ENCODE data around the gene DCLRE1A.

DCLRE1A gene

DNA sequence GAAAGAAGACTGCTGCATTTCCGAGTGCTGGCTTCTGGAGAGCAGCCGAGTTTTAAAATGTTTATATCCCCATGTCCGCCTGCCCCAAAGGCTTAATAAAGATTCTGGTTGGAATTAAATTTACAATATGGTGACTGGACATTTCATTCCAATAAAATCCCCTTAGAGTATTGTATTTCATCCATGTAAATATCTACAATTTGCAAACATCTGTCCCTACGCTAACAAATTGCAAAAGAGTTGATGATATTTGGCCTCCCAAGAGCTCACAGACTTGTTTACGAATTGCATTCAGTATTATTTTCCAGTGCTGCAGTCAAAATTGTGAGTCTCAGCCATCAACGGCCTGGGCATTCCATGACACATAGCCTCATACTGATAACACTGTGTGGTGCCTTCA is 52.3 kb downstream of the DCLRE1A start:
- TF ChIP-seq, protein P1, sequence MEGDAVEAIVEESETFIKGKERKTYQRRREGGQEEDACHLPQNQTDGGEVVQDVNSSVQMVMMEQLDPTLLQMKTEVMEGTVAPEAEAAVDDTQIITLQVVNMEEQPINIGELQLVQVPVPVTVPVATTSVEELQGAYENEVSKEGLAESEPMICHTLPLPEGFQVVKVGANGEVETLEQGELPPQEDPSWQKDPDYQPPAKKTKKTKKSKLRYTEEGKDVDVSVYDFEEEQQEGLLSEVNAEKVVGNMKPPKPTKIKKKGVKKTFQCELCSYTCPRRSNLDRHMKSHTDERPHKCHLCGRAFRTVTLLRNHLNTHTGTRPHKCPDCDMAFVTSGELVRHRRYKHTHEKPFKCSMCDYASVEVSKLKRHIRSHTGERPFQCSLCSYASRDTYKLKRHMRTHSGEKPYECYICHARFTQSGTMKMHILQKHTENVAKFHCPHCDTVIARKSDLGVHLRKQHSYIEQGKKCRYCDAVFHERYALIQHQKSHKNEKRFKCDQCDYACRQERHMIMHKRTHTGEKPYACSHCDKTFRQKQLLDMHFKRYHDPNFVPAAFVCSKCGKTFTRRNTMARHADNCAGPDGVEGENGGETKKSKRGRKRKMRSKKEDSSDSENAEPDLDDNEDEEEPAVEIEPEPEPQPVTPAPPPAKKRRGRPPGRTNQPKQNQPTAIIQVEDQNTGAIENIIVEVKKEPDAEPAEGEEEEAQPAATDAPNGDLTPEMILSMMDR (conservative IDR thresholded peaks at IDR 0.05; ENCODE audit: low read depth, low read length) = no peak
- H3K4me3 ChIP-seq (ENCODE audit: low read depth, low read length) = no peak overlapping the region
- no peak for DNase-seq (ENCODE audit: low read depth)

DNA sequence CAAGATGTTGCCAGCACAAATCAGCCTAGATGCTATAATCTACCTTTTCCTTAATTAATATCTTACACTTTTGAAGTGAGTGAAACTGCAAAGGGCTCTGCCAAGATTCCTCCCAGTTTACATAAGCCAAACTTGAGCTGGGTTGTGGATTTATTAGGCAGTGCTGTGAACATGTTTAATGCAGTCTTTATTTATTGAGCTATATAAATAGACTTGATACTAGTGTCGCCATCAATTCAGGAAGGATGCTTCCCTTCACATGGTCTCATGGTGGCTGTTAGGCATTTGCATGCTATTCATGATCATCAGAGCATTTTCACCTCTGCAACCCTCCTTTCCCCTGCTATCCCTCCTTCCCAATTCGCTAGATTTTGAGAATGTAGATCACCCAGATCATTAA is 62.2 kb downstream of the DCLRE1A start:
- TF ChIP-seq, protein P1 (conservative IDR thresholded peaks at IDR 0.05; ENCODE audit: low read depth, low read length) = no peak
- H3K4me3 ChIP-seq (ENCODE audit: low read depth, low read length) = no peak overlapping the region
- no peak for DNase-seq (ENCODE audit: low read depth)

DNA sequence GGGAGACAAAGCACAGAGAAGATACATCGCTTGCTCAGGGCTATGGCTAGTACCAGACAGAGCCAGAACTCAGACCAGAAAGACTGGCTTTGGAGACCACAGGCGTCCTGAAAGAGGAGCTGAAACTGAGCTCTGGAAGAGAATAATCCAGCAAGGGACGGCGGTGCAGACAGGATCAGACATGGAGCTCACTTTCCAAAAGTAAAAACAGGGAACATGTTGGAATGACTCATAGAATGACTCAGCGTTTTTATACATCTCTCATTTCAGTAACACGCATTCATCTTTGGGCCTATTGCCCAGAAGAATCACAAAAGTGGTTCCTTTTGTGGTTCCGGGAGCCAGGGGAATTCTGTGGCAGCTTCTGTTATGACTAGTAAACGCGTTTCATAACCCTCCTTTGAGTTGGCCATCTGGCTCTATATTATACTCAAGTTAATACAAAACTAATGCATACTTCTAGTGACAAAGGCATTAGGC is 65.2 kb downstream of the DCLRE1A start:
- peak; percentile 94 for DNase-seq (ENCODE audit: low read depth)
- TF ChIP-seq, protein P1 (conservative IDR thresholded peaks at IDR 0.05; ENCODE audit: low read depth, low read length) = no peak
- H3K4me3 ChIP-seq (ENCODE audit: low read depth, low read length) = no peak overlapping the region
